Fibroblast of gingiva (primary cell): ENCODE data around the gene GNAZ.

Experiments used
- DNase-seq: peaks from one replicate; pipeline ENCODE4 v3.0.0-alpha.2; 2011; ENCODE audit warnings: low read depth

GNAZ gene

GRCh38 chr22:23155143-23155542 is 84.8 kb downstream of the GNAZ start:
- DNase-seq = no peak

GRCh38 chr22:23155831-23156230 is 85.5 kb downstream of the GNAZ start:
- DNase-seq = no peak

GRCh38 chr22:23156286-23156685 is 86.0 kb downstream of the GNAZ start:
- DNase-seq = no peak

GRCh38 chr22:23157560-23158515 is 87.5 kb downstream of the GNAZ start:
- no peak for DNase-seq

- DNase-seq = no peak
Measured at GRCh38 chr22:23158516-23159290, 88.4 kb downstream of the GNAZ start.

GRCh38 chr22:23159291-23159630 is 88.9 kb downstream of the GNAZ start:
- DNase-seq = no peak

- no peak for DNase-seq
Measured at GRCh38 chr22:23161029-23161428, 90.7 kb downstream of the GNAZ start.

- no peak for DNase-seq
Measured at GRCh38 chr22:23161574-23161973, 91.3 kb downstream of the GNAZ start.

- DNase-seq = peak; percentile 92
Measured at GRCh38 chr22:23163665-23164064, 93.3 kb downstream of the GNAZ start.

GRCh38 chr22:23164091-23164490 is 93.8 kb downstream of the GNAZ start:
- no peak for DNase-seq

GRCh38 chr22:23166042-23166831 is 95.9 kb downstream of the GNAZ start:
- no peak for DNase-seq

GRCh38 chr22:23166841-23167616 is 96.7 kb downstream of the GNAZ start:
- no peak for DNase-seq

- DNase-seq = no peak
Measured at GRCh38 chr22:23168391-23169042, 98.2 kb downstream of the GNAZ start.

- no peak for DNase-seq
Measured at GRCh38 chr22:23169043-23169406, 98.7 kb downstream of the GNAZ start.
